ENCODE results near the gene GFRA1.

GRCh38 chr10:116056445-116057293 is 216.3 kb downstream of the GFRA1 start:
- no peak for TF ChIP-seq CTCF (IDR thresholded peaks at IDR 0.05)
- TF ChIP-seq EP300 (IDR thresholded peaks at IDR 0.05): no peak
- no peak for TF ChIP-seq POLR2A (IDR thresholded peaks at IDR 0.05)
- TF ChIP-seq POLR2AphosphoS5 (IDR thresholded peaks at IDR 0.05): peak in 2 of 3 donors; percentile 20 to 71
